ENCODE results near the gene NINJ2. TPM values are rescaled to one million over a fixed set of nuclear protein-coding genes. Genes with fewer than 3 reads are reported as not detected.

The NINJ2 gene
- total and polyA plus RNA-seq, 10 of the 15 experiments (the other 5 are each of a cell fraction or from before 2014, with no cell fraction given), result 8.9 to 51.6 (median 21.3) TPM

DNA sequence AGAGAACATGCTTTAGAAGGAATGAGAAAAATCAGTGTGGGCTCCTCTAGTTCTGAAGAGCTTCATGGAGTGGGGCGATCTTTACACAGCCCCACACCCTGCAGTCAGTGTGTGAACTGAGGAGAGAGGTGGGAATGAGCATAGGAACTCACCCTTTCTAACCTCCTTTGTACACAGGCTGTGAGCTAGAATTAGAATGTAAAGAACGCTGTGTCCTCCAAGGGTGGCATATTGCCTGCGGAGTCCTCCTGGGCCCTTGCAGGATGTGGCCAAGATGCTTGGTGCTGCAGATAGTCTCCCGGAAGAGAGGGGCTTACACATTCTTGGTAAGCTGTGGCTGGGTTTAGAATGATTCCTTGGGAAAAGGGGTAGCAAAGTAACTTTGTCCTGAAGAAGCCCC, 43.9 kb downstream of the NINJ2 start:
- H3K4me3 ChIP-seq, result no peak overlapping the region
- H3K79me2 ChIP-seq (ENCODE audit: control insufficient read depth, insufficient read depth, low read length), result no peaks in the 10 kb centered on the region
- peaks cover 8% of the 10 kb centered on the region; the same call in 1 of the 2 replicates for H3K4me1 ChIP-seq (ENCODE audit: control insufficient read depth, insufficient read depth, low read length)
- TF ChIP-seq SMARCA5 (IDR thresholded peaks at IDR 0.05) (no peak), FOXM1 (IDR thresholded peaks at IDR 0.05; ENCODE audit: low read depth, low read length) (no peak), LARP7 (IDR thresholded peaks at IDR 0.05) (no peak), BCL11A (IDR thresholded peaks at IDR 0.05; ENCODE audit: low read depth, low read length) (no peak), SPI1 (IDR thresholded peaks at IDR 0.05; ENCODE audit: borderline replicate concordance, insufficient read depth, low read depth, low read length) (no peak), SIX5 (IDR thresholded peaks at IDR 0.05; ENCODE audit: low read depth, low read length, severe bottlenecking) (no peak), SREBF2 (IDR thresholded peaks at IDR 0.05; ENCODE audit: low read length) (no peak), GATAD2B (conservative IDR thresholded peaks at IDR 0.05; ENCODE audit: low read depth) (no peak), WRNIP1 (IDR thresholded peaks at IDR 0.05; ENCODE audit: borderline replicate concordance, low read depth, low read length) (no peak), SRF (IDR thresholded peaks at IDR 0.05; ENCODE audit: low read depth in 2 of 2, low read length in 2 of 2) (no peak), NRF1 (conservative IDR thresholded peaks at IDR 0.05; ENCODE audit: low read depth, low read length) (no peak), FOXK2 (IDR thresholded peaks at IDR 0.05) (no peak), TARDBP (IDR thresholded peaks at IDR 0.05; ENCODE audit: borderline replicate concordance) (no peak)
- TF ChIP-seq, protein P1, sequence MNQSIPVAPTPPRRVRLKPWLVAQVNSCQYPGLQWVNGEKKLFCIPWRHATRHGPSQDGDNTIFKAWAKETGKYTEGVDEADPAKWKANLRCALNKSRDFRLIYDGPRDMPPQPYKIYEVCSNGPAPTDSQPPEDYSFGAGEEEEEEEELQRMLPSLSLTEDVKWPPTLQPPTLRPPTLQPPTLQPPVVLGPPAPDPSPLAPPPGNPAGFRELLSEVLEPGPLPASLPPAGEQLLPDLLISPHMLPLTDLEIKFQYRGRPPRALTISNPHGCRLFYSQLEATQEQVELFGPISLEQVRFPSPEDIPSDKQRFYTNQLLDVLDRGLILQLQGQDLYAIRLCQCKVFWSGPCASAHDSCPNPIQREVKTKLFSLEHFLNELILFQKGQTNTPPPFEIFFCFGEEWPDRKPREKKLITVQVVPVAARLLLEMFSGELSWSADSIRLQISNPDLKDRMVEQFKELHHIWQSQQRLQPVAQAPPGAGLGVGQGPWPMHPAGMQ (IDR thresholded peaks at IDR 0.05; ENCODE audit: borderline replicate concordance), result no peak
- TF ChIP-seq, protein P2, sequence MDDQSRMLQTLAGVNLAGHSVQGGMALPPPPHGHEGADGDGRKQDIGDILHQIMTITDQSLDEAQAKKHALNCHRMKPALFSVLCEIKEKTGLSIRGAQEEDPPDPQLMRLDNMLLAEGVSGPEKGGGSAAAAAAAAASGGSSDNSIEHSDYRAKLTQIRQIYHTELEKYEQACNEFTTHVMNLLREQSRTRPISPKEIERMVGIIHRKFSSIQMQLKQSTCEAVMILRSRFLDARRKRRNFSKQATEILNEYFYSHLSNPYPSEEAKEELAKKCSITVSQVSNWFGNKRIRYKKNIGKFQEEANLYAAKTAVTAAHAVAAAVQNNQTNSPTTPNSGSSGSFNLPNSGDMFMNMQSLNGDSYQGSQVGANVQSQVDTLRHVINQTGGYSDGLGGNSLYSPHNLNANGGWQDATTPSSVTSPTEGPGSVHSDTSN (IDR thresholded peaks at IDR 0.05; ENCODE audit: insufficient replicate concordance, low read depth, low read length), result no peak
- TF ChIP-seq, protein P3, sequence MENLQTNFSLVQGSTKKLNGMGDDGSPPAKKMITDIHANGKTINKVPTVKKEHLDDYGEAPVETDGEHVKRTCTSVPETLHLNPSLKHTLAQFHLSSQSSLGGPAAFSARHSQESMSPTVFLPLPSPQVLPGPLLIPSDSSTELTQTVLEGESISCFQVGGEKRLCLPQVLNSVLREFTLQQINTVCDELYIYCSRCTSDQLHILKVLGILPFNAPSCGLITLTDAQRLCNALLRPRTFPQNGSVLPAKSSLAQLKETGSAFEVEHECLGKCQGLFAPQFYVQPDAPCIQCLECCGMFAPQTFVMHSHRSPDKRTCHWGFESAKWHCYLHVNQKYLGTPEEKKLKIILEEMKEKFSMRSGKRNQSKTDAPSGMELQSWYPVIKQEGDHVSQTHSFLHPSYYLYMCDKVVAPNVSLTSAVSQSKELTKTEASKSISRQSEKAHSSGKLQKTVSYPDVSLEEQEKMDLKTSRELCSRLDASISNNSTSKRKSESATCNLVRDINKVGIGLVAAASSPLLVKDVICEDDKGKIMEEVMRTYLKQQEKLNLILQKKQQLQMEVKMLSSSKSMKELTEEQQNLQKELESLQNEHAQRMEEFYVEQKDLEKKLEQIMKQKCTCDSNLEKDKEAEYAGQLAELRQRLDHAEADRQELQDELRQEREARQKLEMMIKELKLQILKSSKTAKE (IDR thresholded peaks at IDR 0.05; ENCODE audit: low read depth, poor library complexity, severe bottlenecking), result no peak
- TF ChIP-seq, protein P4, sequence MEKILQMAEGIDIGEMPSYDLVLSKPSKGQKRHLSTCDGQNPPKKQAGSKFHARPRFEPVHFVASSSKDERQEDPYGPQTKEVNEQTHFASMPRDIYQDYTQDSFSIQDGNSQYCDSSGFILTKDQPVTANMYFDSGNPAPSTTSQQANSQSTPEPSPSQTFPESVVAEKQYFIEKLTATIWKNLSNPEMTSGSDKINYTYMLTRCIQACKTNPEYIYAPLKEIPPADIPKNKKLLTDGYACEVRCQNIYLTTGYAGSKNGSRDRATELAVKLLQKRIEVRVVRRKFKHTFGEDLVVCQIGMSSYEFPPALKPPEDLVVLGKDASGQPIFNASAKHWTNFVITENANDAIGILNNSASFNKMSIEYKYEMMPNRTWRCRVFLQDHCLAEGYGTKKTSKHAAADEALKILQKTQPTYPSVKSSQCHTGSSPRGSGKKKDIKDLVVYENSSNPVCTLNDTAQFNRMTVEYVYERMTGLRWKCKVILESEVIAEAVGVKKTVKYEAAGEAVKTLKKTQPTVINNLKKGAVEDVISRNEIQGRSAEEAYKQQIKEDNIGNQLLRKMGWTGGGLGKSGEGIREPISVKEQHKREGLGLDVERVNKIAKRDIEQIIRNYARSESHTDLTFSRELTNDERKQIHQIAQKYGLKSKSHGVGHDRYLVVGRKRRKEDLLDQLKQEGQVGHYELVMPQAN (conservative IDR thresholded peaks at IDR 0.05), result no peak
- H4K20me1 ChIP-seq (ENCODE audit: control insufficient read depth, insufficient read depth), result no peaks in the 10 kb centered on the region
- H3K9me3 ChIP-seq (replicated peaks; ENCODE audit: control insufficient read depth, insufficient read depth, low read length), result no peaks in the 10 kb centered on the region
- no peak overlapping the region for H2AFZ ChIP-seq (ENCODE audit: control insufficient read depth, low read depth, low read length)
- no peaks in the 10 kb centered on the region for H3K36me3 ChIP-seq (ENCODE audit: control insufficient read depth in 2 of 2, insufficient read depth in 2 of 2, low read length in 1 of 2)
- no peak for ATAC-seq
- intact Hi-C loops (cut with micrococcal nuclease; ENCODE audit: unreplicated experiment) (no loop called here), in situ Hi-C loops (cut with MboI) (no loop called here)
- H3K4me2 ChIP-seq (ENCODE audit: control insufficient read depth, insufficient read depth), result no peak overlapping the region
- POLR2A ChIA-PET, result interaction anchor here (0.7 to 1.6 kb wide), 2 partner anchors 12 to 169 kb away, joined by 3 to 9 read pairs; no protein-coding TSS in a partner anchor
- no peak for FAIRE-seq
- no peak overlapping the region for H3K9ac ChIP-seq (ENCODE audit: control insufficient read depth, insufficient read depth, low read length)
- CTCF ChIA-PET, result interaction anchor here (0.6 to 1.5 kb wide), 4 partner anchors 48 to 192 kb away, joined by 3 to 5 read pairs (median 4); partner anchors contain the start of gene WNK1
- SMC1A ChIA-PET (ENCODE audit: uncharacterized antibody, unreplicated experiment), result interaction anchor here (1.1 to 2.0 kb wide), 4 partner anchors 14 to 123 kb away, joined by 3 to 4 read pairs (median 4); no protein-coding TSS in a partner anchor
- H3K27ac ChIP-seq (ENCODE audit: control insufficient read depth, insufficient read depth), result no peak overlapping the region
- no peaks in the 10 kb centered on the region for H3K27me3 ChIP-seq (replicated peaks in 1 of 2; ENCODE audit: control insufficient read depth in 2 of 2, insufficient read depth in 2 of 2, low read length in 1 of 2)
- no peak for DNase-seq (ENCODE audit: low read depth, low spot score)
- WGBS (ENCODE audit: insufficient coverage, insufficient replicate concordance, low lambda C conversion rate, missing lambda C conversion rate), result 100% methylated on average over 4 of the region's 4 CpGs
- no TSS peak for BruUV-seq (replicated peaks)
- RAD21 ChIA-PET (ENCODE audit: unreplicated experiment), result interaction anchor here (0.6 to 3.0 kb wide), 4 partner anchors 12 to 330 kb away, joined by 3 to 18 read pairs (median 7); partner anchors contain the start of genes RAD52 and WNK1

Data from GM12878 (cell line).